ENCODE data around the gene CEP128. TPM values are rescaled to one million over a fixed set of nuclear protein-coding genes. Genes with fewer than 3 reads are reported as not detected.

The CEP128 gene
- total RNA-seq, 1 donor from 2014 or later: 3.3 TPM

GRCh38 chr14:80496090-80496489, 445.4 kb downstream of the CEP128 start:
- H3K9me3 ChIP-seq: no peaks in the 10 kb centered on the region
- H3K4me1 ChIP-seq: no peaks in the 10 kb centered on the region
- no peaks in the 10 kb centered on the region for H3K36me3 ChIP-seq
- intact Hi-C loops (cut with DNase I): no loop called here
- DNase-seq (ENCODE audit: low spot score in 2 of 2): no peak
- H3K4me3 ChIP-seq: no peak overlapping the region
- no peak for TF ChIP-seq CTCF (IDR thresholded peaks at IDR 0.05)
- no peak overlapping the region for H3K27ac ChIP-seq
- no peaks in the 10 kb centered on the region for H3K27me3 ChIP-seq

- H3K4me1 ChIP-seq: no peaks in the 10 kb centered on the region
- no peak overlapping the region for H3K27ac ChIP-seq
- H3K9me3 ChIP-seq: no peaks in the 10 kb centered on the region
- no peaks in the 10 kb centered on the region for H3K27me3 ChIP-seq
- intact Hi-C loops (cut with DNase I): no loop called here
- H3K36me3 ChIP-seq: no peaks in the 10 kb centered on the region
- H3K4me3 ChIP-seq: no peak overlapping the region
- no peak for DNase-seq (ENCODE audit: low spot score in 2 of 2)
- no peak for TF ChIP-seq CTCF (IDR thresholded peaks at IDR 0.05)
Measured at GRCh38 chr14:80494769-80495168, 446.8 kb downstream of the CEP128 start.

- TF ChIP-seq CTCF (IDR thresholded peaks at IDR 0.05): no peak
- Histone ChIP-seq H3K4me1 (no peaks in the 10 kb centered on the region), H3K27ac (no peak overlapping the region), H3K4me3 (no peak overlapping the region), H3K27me3 (no peaks in the 10 kb centered on the region), H3K36me3 (no peaks in the 10 kb centered on the region), H3K9me3 (no peaks in the 10 kb centered on the region)
- DNase-seq (ENCODE audit: low spot score in 2 of 2): no peak
- intact Hi-C loops (cut with DNase I): no loop called here
Measured at GRCh38 chr14:80493620-80494019, 447.9 kb downstream of the CEP128 start.

- no peaks in the 10 kb centered on the region for H3K36me3 ChIP-seq
- H3K27ac ChIP-seq: no peak overlapping the region
- DNase-seq (ENCODE audit: low spot score in 2 of 2): no peak
- H3K4me3 ChIP-seq: no peak overlapping the region
- H3K9me3 ChIP-seq: no peaks in the 10 kb centered on the region
- TF ChIP-seq CTCF (IDR thresholded peaks at IDR 0.05): no peak
- intact Hi-C loops (cut with DNase I): no loop called here
- H3K4me1 ChIP-seq: no peaks in the 10 kb centered on the region
- no peaks in the 10 kb centered on the region for H3K27me3 ChIP-seq
Measured at GRCh38 chr14:80491650-80492049, 449.9 kb downstream of the CEP128 start.

GRCh38 chr14:80491131-80491530, 450.4 kb downstream of the CEP128 start:
- Histone ChIP-seq H3K9me3 (no peaks in the 10 kb centered on the region), H3K36me3 (no peaks in the 10 kb centered on the region), H3K27ac (no peak overlapping the region), H3K4me1 (no peaks in the 10 kb centered on the region), H3K27me3 (no peaks in the 10 kb centered on the region), H3K4me3 (no peak overlapping the region)
- DNase-seq (ENCODE audit: low spot score in 2 of 2): no peak
- intact Hi-C loops (cut with DNase I): no loop called here
- TF ChIP-seq CTCF (IDR thresholded peaks at IDR 0.05): no peak

- H3K36me3 ChIP-seq: no peaks in the 10 kb centered on the region
- H3K4me3 ChIP-seq: no peak overlapping the region
- no peaks in the 10 kb centered on the region for H3K9me3 ChIP-seq
- intact Hi-C loops (cut with DNase I): no loop called here
- H3K27ac ChIP-seq: no peak overlapping the region
- H3K4me1 ChIP-seq: no peaks in the 10 kb centered on the region
- DNase-seq (ENCODE audit: low spot score in 2 of 2): no peak
- TF ChIP-seq CTCF (IDR thresholded peaks at IDR 0.05): no peak
- no peaks in the 10 kb centered on the region for H3K27me3 ChIP-seq
Measured at GRCh38 chr14:80489513-80489912, 452.0 kb downstream of the CEP128 start.

Measured in ascending aorta (tissue), 2 donors.